K562 (cell line): ENCODE measurements around the gene BCL11A. TPM values are rescaled to one million over a fixed set of nuclear protein-coding genes. Genes with fewer than 3 reads are reported as not detected.

Experiments used
- ATAC-seq: fragments of 200-7000 bp; cut with Tn5 transposase; 3 replicates; pipeline ENCODE4 v1.9.1; 2020; ENCODE audit warnings: moderate library complexity
- BruUV-seq: library from RNA; stranded (reverse); fragments of 400-500 nt; replicated peaks from 2 replicates; lab custom pipeline; 2021; lab: Mats Ljungman, UMichigan
- CTCF ChIA-PET: fragments of 300-600 bp; formaldehyde crosslinking; extraction: SDS; loops from one replicate; lab custom pipeline; 2021; ENCODE audit warnings: low intra/inter-chr PET ratio; lab: Yijun Ruan, JAX
- POLR2A ChIA-PET: fragments of 300-600, 350-650 bp; sonication (Branson Sonifier 250); formaldehyde crosslinking; extraction: SDS; loops from one replicate; lab custom pipeline; 2021; ENCODE audit warnings: antibody characterized with exemption, inconsistent platforms; lab: Yijun Ruan, JAX
- DNase-seq, 4 experiments: peaks; one replicate each; pipeline versions ENCODE4 v3.0.0 to v3.0.0-alpha.2; 2011 to 2018; ENCODE audit warnings: low spot score in 3 of 4, mixed read lengths in 3 of 4; ENCODE audit errors: extremely low read depth in 1 of 4
- FAIRE-seq: peaks from 2 replicates; lab custom pipeline; 2011; peaks lifted over from hg19 to GRCh38; lab: Jason Lieb, UNC
- H2AFZ ChIP-seq: 2 replicates; pipeline ENCODE4 v1.6.0; 2011; ENCODE audit warnings: low read depth, low read length, control low read depth, inconsistent platforms
- H3K27ac ChIP-seq: fragments of 200-600 bp; 3 replicates; pipeline ENCODE4 v1.8.0; 2011; ENCODE audit warnings: low read depth, mild to moderate bottlenecking, control low read depth, inconsistent platforms, low read length, moderate library complexity, mixed read lengths; ENCODE audit errors: extremely low read depth
- H3K27me3 ChIP-seq, 2 experiments: fragments of 300-600 bp in 1 of 2; 2 replicates in 1 of 2; 3 replicates in 1 of 2; pipeline versions ENCODE4 v1.6.0 to v1.8.0; 2011; ENCODE audit warnings: inconsistent platforms in 2 of 2, low read length in 2 of 2, mild to moderate bottlenecking in 1 of 2, mixed read lengths in 1 of 2, moderate library complexity in 1 of 2; ENCODE audit not compliant: control insufficient read depth in 2 of 2, insufficient read depth in 2 of 2
- H3K36me3 ChIP-seq: fragments of 300-600 bp; 3 replicates; pipeline ENCODE4 v1.8.0; 2011; ENCODE audit warnings: mild to moderate bottlenecking, low read length, inconsistent platforms; ENCODE audit not compliant: control insufficient read depth, insufficient read depth
- H3K4me1 ChIP-seq, 2 experiments: fragments of 200-600 bp in 1 of 2; replicated peaks in 1 of 2; 2 replicates in 1 of 2; 3 replicates in 1 of 2; pipeline versions ENCODE4 v1.5.1 to v1.8.0; 2011; ENCODE audit warnings: inconsistent platforms in 2 of 2, low read length in 2 of 2, mild to moderate bottlenecking in 1 of 2, mixed read lengths in 1 of 2, moderate library complexity in 1 of 2; ENCODE audit not compliant: control insufficient read depth in 2 of 2, insufficient read depth in 2 of 2
- H3K4me2 ChIP-seq: 2 replicates; pipeline ENCODE4 v1.6.1; 2011; ENCODE audit warnings: low read length, control low read depth, inconsistent platforms, mixed read lengths; ENCODE audit not compliant: insufficient read depth
- H3K4me3 ChIP-seq: fragments of 200-600 bp; sonication (generic), shearing (Covaris generic); 2 replicates; pipeline ENCODE4 v1.5.1; 2016; ENCODE audit warnings: control low read depth, inconsistent platforms
- H3K79me2 ChIP-seq: fragments of 200-600 bp; 3 replicates; pipeline ENCODE4 v1.8.0; 2011; ENCODE audit warnings: low read length, inconsistent platforms; ENCODE audit not compliant: control insufficient read depth, insufficient read depth
- H3K9ac ChIP-seq, 2 experiments: 2 replicates each; pipeline versions ENCODE4 v1.6.0 to v1.6.1; 2011; ENCODE audit warnings: low read depth in 2 of 2, low read length in 2 of 2, control low read depth in 1 of 2, inconsistent platforms in 1 of 2, mild to moderate bottlenecking in 1 of 2, mixed read lengths in 1 of 2; ENCODE audit not compliant: insufficient read depth in 1 of 2
- H3K9me1 ChIP-seq: one replicate; pipeline ENCODE4 v1.6.0; 2011; ENCODE audit warnings: inconsistent platforms, mild to moderate bottlenecking, low read length, moderate library complexity; ENCODE audit not compliant: control insufficient read depth, insufficient read depth
- H3K9me3 ChIP-seq: replicated peaks from 2 replicates; pipeline ENCODE4 v1.5.1; 2011; ENCODE audit warnings: low read depth, low read length, inconsistent platforms; ENCODE audit not compliant: control insufficient read depth, insufficient read depth
- H4K20me1 ChIP-seq: replicated peaks from 2 replicates; pipeline ENCODE4 v1.6.1; 2011; ENCODE audit warnings: low read length, inconsistent platforms, mixed read lengths; ENCODE audit not compliant: control insufficient read depth, insufficient read depth
- HNRNPH1 ChIP-seq: fragments of 200-400 bp; formaldehyde crosslinking; optimal IDR thresholded peaks from 2 replicates; pipeline ENCODE3; 2017; ENCODE audit warnings: low read depth, mild to moderate bottlenecking, low read length, moderate library complexity
- NR2C1 ChIP-seq, 2 experiments: fragments of 450-650 bp; IDR thresholded peaks; 2 replicates each; pipeline ENCODE4 v1.6.1; 2017; ENCODE audit warnings: mild to moderate bottlenecking in 2 of 2, antibody characterized with exemption in 1 of 2, inconsistent platforms in 1 of 2, missing compliant biosample characterization in 1 of 2, missing genetic modification characterization in 1 of 2
- WGBS: fragments of 100-300 bp; shearing (Covaris generic); methylation state at CpG from one replicate; pipeline ENCODE4 v1.1.6; 2016; ENCODE audit warnings: low coverage, mixed read lengths; ENCODE audit not compliant: insufficient coverage; ENCODE audit errors: missing lambda C conversion rate; 5-methylcytosine and 5-hydroxymethylcytosine counted together
- in situ Hi-C: fragments of 300-500 bp; cut with MboI; formaldehyde crosslinking; loops from 4 replicates; pipeline ENCODE4 v1.15.0; 2018; ENCODE audit warnings: inconsistent platforms, mixed read lengths
- intact Hi-C: fragments of 100-400 bp; cut with micrococcal nuclease; formaldehyde crosslinking; loops from 2 replicates; pipeline ENCODE4 v1.14.2; 2022
- polyA plus RNA-seq, 8 experiments: library from polyadenylated mRNA; depleted of rRNA in 4 of 8; stranded (reverse) in 5 of 8; unstranded in 3 of 8; fragments of >200 nt; fragmentation: Nextera tagmentation in 2 of 8; fragmentation: Illumina TruSeq in 1 of 8; extraction: Ambion mirVana in 2 of 8; extraction: Trizol in 1 of 8; gene quantifications; 2 replicates each; pipeline versions ENCODE4 v1.2.1 to v1.2.3, GENCODE V29; 2011 to 2014; ENCODE audit warnings: inconsistent platforms in 1 of 8, missing spikeins in 1 of 8
- total RNA-seq, 7 experiments: library from RNA; depleted of rRNA in 6 of 7; stranded (reverse); fragments of >200 nt in 6 of 7; fragmentation: Illumina TruSeq in 2 of 7; extraction: Trizol in 2 of 7; gene quantifications; 2 replicates each; pipeline versions ENCODE4 v1.2.1 to v1.2.3, GENCODE V29; 2011 to 2021; ENCODE audit warnings: low replicate concordance in 1 of 7

The BCL11A gene
- total and polyA plus RNA-seq, 9 of the 15 experiments (the other 6 are each of a cell fraction or from before 2014, with no cell fraction given), result 0.13 TPM; not detected in 8

GRCh38 chr2:60539140-60539539 lies 14.3 kb downstream of the BCL11A start:
- Histone ChIP-seq H3K4me3 (no peak overlapping the region), H2AFZ (no peak overlapping the region), H3K4me2 (no peak overlapping the region), H3K4me1 (no peaks in the 10 kb centered on the region), H3K9me1 (no peaks in the 10 kb centered on the region), H4K20me1 (no peaks in the 10 kb centered on the region), H3K79me2 (no peaks in the 10 kb centered on the region), H3K27ac (no peak overlapping the region), H3K27me3 (peaks cover 2 to 7% of the 10 kb centered on the region in 2 experiments; a peak in 3 of 5 replicates), H3K36me3 (no peaks in the 10 kb centered on the region), H3K9me3 (no peaks in the 10 kb centered on the region), H3K9ac (no peak overlapping the region)
- ChIA-PET CTCF (no interaction called here), POLR2A (no interaction called here)
- no peak for DNase-seq
- TF ChIP-seq NR2C1 (IDR thresholded peaks at IDR 0.05) (no peak), NR2C1 (tag; IDR thresholded peaks at IDR 0.05) (no peak)
- intact Hi-C loops (no loop called here), in situ Hi-C loops (no loop called here)
- ATAC-seq, result no peak
- no peak for FAIRE-seq
- no TSS peak for BruUV-seq
- 2% methylated on average over 5 of the region's 5 CpGs for WGBS

GRCh38 chr2:60538101-60538500 lies 15.4 kb downstream of the BCL11A start:
- no peak overlapping the region for H3K4me2 ChIP-seq
- H3K27me3 ChIP-seq, result peaks cover 0 to 7% of the 10 kb centered on the region in 2 experiments; a peak in 2 of 5 replicates
- no peak for TF ChIP-seq HNRNPH1
- DNase-seq (no peak), FAIRE-seq (no peak), ATAC-seq (no peak)
- ChIA-PET POLR2A (interaction anchor here (0.7 kb wide), 1 partner anchor 14 kb away, joined by 3 read pairs; no protein-coding TSS in a partner anchor), CTCF (no interaction called here)
- H3K79me2 ChIP-seq, result no peaks in the 10 kb centered on the region
- no peak overlapping the region for H3K27ac ChIP-seq
- no peaks in the 10 kb centered on the region for H3K36me3 ChIP-seq
- no peak overlapping the region for H2AFZ ChIP-seq
- no peak overlapping the region for H3K4me3 ChIP-seq
- no peak overlapping the region for H3K9ac ChIP-seq
- intact Hi-C loops (no loop called here), in situ Hi-C loops (no loop called here)
- no peaks in the 10 kb centered on the region for H4K20me1 ChIP-seq
- H3K9me1 ChIP-seq, result no peaks in the 10 kb centered on the region
- no TSS peak for BruUV-seq
- no peaks in the 10 kb centered on the region for H3K9me3 ChIP-seq
- 13% methylated on average over 9 of the region's 9 CpGs for WGBS
- no peaks in the 10 kb centered on the region for H3K4me1 ChIP-seq
